HG02610 (cell line): Measurements from ENCODE around the gene EFNA1.

ENCODE experiments used
- ATAC-seq: cut with Tn5 transposase; IDR thresholded peaks from one replicate; pipeline ENCODE4 v1.9.1; 2021; ENCODE audit warnings: mild to moderate bottlenecking, moderate library complexity; ENCODE audit not compliant: unreplicated experiment

EFNA1 gene, protein sequence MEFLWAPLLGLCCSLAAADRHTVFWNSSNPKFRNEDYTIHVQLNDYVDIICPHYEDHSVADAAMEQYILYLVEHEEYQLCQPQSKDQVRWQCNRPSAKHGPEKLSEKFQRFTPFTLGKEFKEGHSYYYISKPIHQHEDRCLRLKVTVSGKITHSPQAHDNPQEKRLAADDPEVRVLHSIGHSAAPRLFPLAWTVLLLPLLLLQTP

GRCh38 chr1:155127105-155127966 is at the start of gene EFNA1:
Gene EFNA1 (plus strand): TSS chr1:155127876. CDS start chr1:155127978, 102 bp downstream.
- no peak for ATAC-seq

- no peak for ATAC-seq
These were observed 49.0 kb upstream of the EFNA1 start, which contains the start of gene EFNA3 for GRCh38 chr1:155078469-155079209. Gene EFNA3 (plus strand): TSS chr1:155078837. CDS start chr1:155078942, 105 bp downstream.

GRCh38 chr1:155079210-155079486 is 48.5 kb upstream of the EFNA1 start:
- ATAC-seq, result no peak

- ATAC-seq, result no peak
These were observed 48.0 kb upstream of the EFNA1 start for GRCh38 chr1:155079487-155080311.

DNA sequence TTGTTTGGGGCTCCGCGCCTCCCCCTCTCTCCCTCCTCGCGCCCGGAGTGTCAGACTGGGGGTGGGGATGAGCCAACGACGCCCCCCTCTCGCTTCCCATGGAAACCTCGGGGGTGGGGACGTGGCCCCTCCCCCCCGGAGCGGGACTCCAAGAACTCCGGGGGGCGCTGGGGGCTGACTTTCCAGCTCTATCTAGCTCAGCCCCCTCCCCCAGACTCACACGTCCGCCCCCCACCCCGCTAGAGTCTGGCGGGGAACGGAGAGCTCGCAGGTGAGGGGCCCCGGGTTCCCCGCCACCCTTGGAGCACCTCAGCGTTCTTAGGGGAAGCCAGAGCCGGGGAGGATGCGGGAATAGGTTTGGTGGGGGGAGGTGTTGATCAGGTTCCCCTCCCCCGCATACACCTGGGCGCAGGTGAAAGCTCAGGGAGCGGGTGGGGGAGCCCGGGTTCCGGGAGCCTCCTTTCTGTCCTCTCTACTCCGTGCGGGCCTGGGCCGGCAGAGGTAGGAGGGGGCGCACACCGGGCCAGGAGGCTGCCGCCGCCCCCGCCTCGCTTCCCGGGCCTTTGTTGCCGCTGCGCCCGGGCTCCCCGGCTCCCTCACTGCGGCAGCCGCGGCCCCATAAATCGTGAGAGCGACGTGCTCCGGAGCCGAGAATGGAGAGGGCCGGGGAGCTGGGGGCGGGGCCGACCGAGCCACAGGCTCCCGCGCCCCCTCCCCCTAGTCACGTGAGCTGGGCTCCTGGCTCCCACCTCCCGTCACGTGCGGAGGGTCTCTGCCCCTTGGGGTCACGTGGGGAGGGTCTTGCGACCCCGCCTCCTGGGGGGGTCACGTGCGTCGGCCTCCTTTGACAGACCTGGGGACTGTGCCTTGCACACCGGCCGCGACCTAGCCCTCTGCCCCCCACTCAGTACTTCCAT is 47.1 kb upstream of the EFNA1 start:
- no peak for ATAC-seq

GRCh38 chr1:155081472-155082300 is 46.0 kb upstream of the EFNA1 start:
- no peak for ATAC-seq

GRCh38 chr1:155082301-155083051 is 45.2 kb upstream of the EFNA1 start:
- ATAC-seq, result no peak

DNA sequence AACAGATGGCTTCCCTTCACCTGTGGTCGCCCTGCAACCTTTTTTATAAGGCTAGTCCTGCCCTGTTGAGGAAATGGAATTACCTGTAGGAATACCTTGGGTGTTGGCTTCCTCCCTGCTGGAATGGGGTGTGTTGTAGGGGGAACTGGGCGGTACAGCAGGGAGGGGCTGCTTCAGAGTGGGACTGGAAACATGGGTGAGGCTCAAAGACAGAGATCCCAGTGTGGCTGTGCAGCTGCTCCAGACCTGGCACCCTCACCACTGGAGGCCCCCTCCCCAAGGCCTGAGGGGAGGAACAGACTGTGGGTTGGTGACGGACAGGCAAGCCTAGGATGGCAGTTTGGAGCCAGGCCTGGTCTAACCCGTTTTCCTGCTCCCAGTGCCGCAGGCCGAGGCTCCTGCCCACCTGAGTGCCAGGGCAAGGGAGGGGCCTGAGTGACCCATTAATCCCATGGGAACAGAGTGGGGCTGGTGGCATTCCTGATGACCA is 44.6 kb upstream of the EFNA1 start:
- ATAC-seq, result no peak

DNA sequence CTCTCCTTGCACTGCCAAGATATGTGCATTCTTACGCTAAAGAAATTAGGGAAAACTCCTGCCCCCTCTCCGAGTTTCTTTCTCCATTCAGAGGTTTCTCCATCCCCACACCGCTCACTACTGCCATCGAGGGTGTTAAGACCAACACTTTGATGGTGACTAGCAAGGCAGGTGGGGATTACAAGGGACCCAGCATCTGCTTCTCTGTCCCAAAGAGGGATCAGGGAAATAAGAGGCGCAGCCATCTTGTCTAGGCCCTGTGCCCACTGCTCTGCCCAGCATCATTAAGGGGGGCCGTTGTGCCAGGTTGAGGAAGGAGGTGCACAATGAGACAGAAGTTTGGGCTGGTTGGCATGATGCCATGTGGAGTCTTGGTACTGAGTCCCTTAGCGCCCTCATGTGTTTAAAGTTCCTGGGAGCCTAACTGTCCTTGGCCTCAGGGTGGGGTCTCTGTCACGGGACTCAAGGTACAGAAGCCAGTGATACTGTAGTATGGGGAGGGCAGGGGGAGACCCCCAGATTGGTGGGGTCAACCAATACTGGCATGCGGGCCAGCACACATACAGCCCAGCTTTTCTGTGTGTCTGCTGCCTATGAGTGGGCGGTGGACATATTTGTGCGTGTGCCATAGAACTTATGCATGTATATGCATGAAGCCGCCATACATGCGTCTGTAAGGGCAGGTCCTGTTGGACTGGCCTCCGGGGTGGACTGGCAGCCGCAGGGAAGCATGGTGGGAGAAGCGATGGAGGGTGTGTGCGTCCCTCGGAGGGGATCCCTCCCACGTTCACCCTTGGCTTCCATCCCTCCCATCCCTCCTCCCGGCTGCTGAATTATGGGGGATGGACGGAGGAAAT is 43.6 kb upstream of the EFNA1 start:
- peak; percentile 1 for ATAC-seq

GRCh38 chr1:155084722-155085503 is 42.8 kb upstream of the EFNA1 start:
- peak; percentile 80 for ATAC-seq

DNA sequence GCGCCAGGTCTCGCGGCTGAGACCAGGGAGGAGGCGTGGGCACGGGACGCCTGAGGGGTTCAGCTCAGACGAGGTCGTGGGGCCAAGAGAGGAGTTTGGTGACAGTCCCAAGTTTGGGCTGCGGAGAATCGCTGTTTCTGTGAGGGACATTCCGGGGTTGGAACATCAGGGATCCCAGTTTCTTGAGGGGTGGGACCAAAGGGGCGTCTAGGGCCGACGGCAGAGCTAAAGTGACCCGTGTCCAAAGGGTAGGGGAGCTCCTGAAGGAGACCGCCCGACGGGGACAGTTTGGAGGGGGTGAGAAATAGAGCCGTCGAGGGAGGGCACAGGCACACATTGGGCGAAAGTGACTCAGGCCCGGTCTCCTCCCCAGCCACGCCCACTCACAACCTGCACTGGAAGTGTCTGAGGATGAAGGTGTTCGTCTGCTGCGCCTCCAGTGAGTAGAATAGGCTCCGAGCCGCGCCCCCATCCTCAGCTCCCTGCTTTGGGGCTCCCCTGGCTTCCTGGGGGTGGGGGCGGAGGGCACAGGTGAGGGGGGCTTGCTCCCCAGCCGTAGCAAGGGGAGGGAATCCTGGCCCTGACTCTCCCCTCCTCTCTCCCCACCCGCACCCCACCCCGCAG is 42.1 kb upstream of the EFNA1 start:
- no peak for ATAC-seq

- no peak for ATAC-seq
These were observed 41.4 kb upstream of the EFNA1 start for GRCh38 chr1:155086128-155086741.

GRCh38 chr1:155086856-155087535 is 40.7 kb upstream of the EFNA1 start:
- ATAC-seq, result no peak

- ATAC-seq, result no peak
These were observed 36.3 kb upstream of the EFNA1 start for GRCh38 chr1:155091071-155092051.
